ENCODE data around the gene ADNP. TPM values are rescaled to one million over a fixed set of nuclear protein-coding genes. Genes with fewer than 3 reads are reported as not detected.
"Not testable (repeated sequence)": the region's sequence is repeated elsewhere in the genome, so short reads cannot be mapped to it uniquely, and the experiment has no call there.

Gene ADNP
- total RNA-seq: 10 to 100 TPM; 62.3 to 72.2 TPM

DNA sequence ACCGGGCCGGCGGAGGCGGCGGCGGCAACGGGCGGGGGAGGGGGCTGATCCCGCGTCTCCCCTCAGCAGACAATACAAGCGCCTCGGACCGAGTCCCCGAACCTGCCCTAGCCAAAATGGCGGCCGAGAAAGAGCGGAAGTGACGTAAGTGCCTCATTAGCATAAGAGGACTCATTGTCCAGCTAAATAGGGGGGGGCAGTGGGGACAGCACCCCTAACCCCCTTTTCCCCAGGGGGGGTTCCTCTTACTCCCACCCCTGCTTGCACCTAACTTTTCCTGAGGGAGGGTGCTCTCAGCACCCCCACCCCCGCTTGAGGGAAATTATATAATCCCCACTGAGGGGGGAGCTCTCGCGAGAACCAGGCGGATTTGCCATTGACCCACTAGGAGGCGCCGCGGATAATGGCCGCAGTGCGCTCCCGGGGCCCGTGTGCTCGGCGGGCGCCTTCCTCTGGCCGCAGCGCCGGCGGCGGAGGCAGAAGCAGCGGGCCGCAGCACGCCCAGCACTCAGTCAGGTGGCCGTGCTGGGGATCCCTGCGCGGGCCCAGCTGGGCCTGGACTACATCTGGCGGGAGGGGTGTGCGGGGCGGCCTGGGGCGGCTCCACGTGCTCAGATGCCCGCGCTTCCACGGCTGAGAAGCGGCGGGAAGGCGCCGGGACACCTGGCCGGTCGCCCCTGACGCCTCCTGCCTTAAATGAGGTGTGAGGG lies at the start of gene ADNP:
ADNP (minus strand) TSS at position 132 of the 710 bp plus-strand sequence. CDS start 27,441 bp downstream, outside the sequence.
- Mint-ChIP-seq H3K36me3 (ENCODE audit: insufficient read depth in 2 of 2) (peaks cover 12 to 31% of the 10 kb centered on the region in 2 donors), H3K9me3 (no peaks in the 10 kb centered on the region), H3K27ac (peak within 1 kb of the TSS; percentile 91), H3K27me3 (ENCODE audit: low read depth) (no peaks in the 10 kb centered on the region), H3K4me3 (peak within 1 kb of the TSS; percentile 94 to 98), H3K4me1 (ENCODE audit: low read depth) (peaks cover 44% of the 10 kb centered on the region)
- ATAC-seq (replicated peaks in 1 of 2) (peak; percentile 78 to 80), DNase-seq (peak; percentile 90 to 91)

DNA sequence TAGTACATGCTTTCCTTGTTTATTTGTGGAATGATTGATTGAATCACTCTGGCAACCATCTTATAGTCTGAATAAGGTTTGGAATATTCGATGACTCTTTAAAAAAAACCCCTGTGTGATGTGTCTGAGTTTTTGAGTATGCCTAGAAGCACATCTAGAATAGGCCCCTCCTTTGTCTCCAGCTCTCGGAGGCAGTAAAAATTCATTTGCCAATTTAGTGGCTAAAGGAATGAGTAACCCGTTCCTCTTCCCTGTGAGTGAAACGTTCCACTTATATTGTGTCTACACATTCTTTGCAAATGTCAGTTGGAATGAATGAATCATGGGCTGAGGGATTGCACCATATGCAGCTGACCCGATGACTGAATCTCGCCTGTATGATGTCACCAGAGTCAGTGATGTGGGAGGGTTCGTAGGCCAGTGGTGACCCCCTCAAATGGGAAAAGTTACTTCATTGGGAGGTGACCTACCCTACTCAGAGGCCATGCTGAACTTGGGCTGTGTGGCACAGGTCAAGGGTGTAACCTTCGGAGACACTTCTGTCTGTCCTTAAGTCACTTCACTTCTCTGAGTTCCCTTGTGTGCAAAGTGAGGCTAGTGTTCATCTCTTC lies 48.9 kb upstream of the ADNP start:
- peak; percentile 89 to 92 for ATAC-seq (replicated peaks in 1 of 2)
- H3K36me3 Mint-ChIP-seq (ENCODE audit: insufficient read depth in 2 of 2): peaks cover 0 to 2% of the 10 kb centered on the region in 2 donors
- H3K4me3 Mint-ChIP-seq: peak overlapping the region; percentile 50 to 66
- H3K27me3 Mint-ChIP-seq (ENCODE audit: low read depth): peaks cover 43% of the 10 kb centered on the region
- no peaks in the 10 kb centered on the region for H3K9me3 Mint-ChIP-seq
- peak; percentile 61 to 68 for DNase-seq
- peaks cover 21% of the 10 kb centered on the region for H3K4me1 Mint-ChIP-seq (ENCODE audit: low read depth)
- H3K27ac Mint-ChIP-seq: peak overlapping the region; percentile 82

DNA sequence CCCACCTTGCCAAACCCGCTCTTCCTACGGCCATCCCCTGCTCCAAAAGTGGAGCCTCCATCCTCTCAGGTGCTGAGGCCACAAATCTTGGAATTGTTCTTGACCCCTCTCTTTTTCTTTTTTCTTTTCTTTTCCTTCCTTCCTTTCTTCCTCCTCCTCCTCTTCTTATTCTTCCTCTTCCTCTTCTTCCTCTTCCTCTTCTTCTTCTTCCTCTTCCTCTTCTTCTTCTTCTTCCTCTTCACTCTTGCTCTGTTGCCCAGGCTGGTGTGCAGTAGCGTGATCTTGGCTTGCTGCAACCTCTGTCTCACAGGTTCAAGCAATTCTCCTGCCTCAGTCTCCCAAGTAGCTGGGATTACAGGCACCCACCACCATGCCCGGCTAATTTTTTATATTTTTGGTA lies 47.3 kb upstream of the ADNP start:
- H3K9me3 Mint-ChIP-seq; H3K27ac Mint-ChIP-seq; DNase-seq; H3K4me3 Mint-ChIP-seq; H3K36me3 Mint-ChIP-seq (ENCODE audit: insufficient read depth in 2 of 2); ATAC-seq (replicated peaks in 1 of 2): not testable (repeated sequence)
- Mint-ChIP-seq H3K4me1 (ENCODE audit: low read depth) (peaks cover 21% of the 10 kb centered on the region), H3K27me3 (ENCODE audit: low read depth) (peaks cover 41% of the 10 kb centered on the region)

DNA sequence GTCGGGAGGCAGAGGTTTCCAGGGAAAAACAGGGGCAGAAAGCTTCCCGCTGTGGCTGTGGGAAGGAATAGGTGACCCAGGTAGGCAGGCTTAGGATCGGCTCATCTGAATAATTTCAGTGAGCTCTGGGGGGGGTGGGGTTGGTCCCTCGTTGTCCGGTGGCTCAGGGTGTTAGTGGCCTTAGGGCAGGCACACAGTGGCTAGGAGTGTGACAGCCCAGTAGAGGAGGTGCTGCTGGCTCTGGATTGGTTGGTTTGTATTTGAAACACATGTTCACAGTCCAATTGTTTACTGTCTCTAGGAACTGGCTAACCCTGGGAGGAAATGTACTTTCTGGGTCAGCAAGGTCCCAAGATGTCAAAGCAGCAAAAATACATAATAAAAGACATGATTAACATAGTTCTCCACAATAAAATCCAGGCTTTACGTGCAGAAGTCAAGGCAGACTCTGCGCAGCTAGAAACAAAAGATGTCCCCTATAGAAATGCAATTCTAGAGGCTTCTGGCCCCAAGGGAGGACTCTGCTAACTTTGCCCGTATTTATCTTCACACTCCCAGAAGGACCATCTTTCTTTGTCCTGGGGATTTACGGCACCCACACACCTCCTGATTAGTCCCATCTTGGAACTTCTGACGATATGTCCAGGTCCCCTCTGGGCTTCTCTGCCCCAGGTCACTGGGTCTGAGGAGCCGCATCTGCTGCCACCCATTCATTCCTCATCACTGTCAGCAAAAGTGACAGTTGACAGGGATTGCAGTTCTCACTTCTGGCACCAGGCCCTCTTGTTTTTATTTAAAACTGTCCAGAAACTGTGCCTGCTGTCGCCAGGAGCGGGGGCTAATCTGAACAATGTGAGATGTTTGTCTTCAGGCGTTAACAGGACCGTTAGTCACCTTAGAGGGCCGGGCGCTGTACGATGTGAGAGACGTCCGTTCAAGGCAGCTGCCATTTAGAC lies 46.1 kb upstream of the ADNP start:
- peaks cover 21% of the 10 kb centered on the region for H3K4me1 Mint-ChIP-seq (ENCODE audit: low read depth)
- H3K27ac Mint-ChIP-seq: no peak overlapping the region
- H3K27me3 Mint-ChIP-seq (ENCODE audit: low read depth): peaks cover 30% of the 10 kb centered on the region
- ATAC-seq (replicated peaks in 1 of 2) (no peak), DNase-seq (no peak)
- no peak overlapping the region for H3K4me3 Mint-ChIP-seq
- H3K9me3 Mint-ChIP-seq: no peaks in the 10 kb centered on the region
- H3K36me3 Mint-ChIP-seq (ENCODE audit: insufficient read depth in 2 of 2): peaks cover 0 to 2% of the 10 kb centered on the region in 2 donors

DNA sequence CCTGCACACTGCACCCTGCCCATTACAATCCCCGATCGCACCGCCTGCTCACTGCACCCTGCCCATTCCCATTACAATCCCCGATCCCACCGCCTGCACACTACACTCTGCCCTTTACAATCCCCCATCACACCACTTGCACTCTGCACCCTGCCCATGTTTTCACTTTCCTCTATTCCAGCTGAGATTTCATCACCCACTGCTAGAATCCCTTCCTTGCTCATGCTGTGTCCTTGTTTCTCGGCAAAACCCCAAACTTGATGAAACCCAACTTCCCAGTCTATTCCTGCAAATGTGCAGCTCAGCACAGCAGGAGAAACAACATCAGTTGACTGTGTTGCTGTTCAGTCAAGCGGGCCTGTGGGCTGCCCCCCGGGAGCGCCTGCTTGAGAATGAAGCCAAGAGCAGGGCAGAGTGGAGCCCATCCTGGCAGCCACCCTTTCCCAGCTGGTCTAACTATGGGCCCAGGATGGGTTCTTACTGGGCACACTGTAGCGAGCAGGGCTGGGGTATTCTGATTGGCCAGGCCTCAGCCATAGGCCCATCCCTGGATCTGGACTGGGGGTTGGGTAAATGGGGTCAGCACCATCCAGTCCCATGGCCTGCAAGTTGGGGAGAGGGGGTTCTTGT lies 44.6 kb upstream of the ADNP start:
- Mint-ChIP-seq H3K27ac (no peak overlapping the region), H3K36me3 (ENCODE audit: insufficient read depth in 2 of 2) (peaks cover 0 to 2% of the 10 kb centered on the region in 2 donors), H3K4me3 (no peak overlapping the region), H3K4me1 (ENCODE audit: low read depth) (peaks cover 12% of the 10 kb centered on the region), H3K9me3 (no peaks in the 10 kb centered on the region), H3K27me3 (ENCODE audit: low read depth) (peaks cover 30% of the 10 kb centered on the region)
- DNase-seq (no peak), ATAC-seq (replicated peaks in 1 of 2) (no peak)

DNA sequence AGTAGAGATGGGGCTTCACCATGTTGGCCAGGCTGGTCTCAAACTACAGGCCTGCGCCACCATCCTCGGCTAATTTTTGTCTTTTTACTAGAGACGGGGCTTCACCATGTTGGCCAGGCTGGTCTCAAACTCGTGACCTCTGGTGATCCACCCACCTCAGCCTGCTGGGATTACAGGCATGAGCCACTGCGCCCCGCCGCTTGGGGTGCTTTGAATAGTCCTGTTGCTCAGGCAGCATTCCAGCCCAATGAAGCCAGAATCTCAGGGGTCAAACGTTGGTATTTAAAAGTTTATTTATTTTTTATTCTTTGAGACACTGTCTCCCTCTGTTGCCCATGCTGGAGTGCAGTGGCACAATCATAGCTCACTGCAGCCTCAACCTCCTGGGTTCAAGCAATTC lies 38.7 kb upstream of the ADNP start:
- no peaks in the 10 kb centered on the region for H3K9me3 Mint-ChIP-seq
- no peak overlapping the region for H3K27ac Mint-ChIP-seq
- DNase-seq (no peak), ATAC-seq (replicated peaks in 1 of 2) (no peak)
- no peaks in the 10 kb centered on the region for H3K36me3 Mint-ChIP-seq (ENCODE audit: insufficient read depth in 2 of 2)
- no peak overlapping the region for H3K4me3 Mint-ChIP-seq
- H3K27me3 Mint-ChIP-seq (ENCODE audit: low read depth): no peaks in the 10 kb centered on the region
- H3K4me1 Mint-ChIP-seq (ENCODE audit: low read depth): no peaks in the 10 kb centered on the region

DNA sequence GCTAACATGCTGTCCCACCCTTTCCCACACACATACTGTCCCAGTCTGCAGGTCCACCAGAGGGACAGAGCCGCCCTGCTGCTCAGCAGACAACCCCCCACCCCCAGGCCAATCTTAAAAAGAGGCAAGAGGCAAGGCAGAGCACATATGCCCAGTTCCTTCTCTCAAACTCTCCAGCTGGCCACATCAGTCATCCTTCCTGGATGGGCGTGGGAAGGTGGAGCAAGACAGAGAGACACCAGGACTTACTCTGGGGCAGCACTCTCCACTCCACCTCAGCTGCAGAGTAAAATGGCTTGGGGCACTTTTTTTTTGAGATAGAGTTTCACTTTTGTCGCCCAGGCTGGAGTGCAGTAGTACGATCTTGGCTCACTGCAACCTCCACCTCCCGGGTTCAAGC lies 38.2 kb upstream of the ADNP start:
- no peaks in the 10 kb centered on the region for H3K4me1 Mint-ChIP-seq (ENCODE audit: low read depth)
- H3K27ac Mint-ChIP-seq: no peak overlapping the region
- no peak for DNase-seq
- H3K27me3 Mint-ChIP-seq (ENCODE audit: low read depth): no peaks in the 10 kb centered on the region
- no peak for ATAC-seq (replicated peaks in 1 of 2)
- no peaks in the 10 kb centered on the region for H3K36me3 Mint-ChIP-seq (ENCODE audit: insufficient read depth in 2 of 2)
- H3K4me3 Mint-ChIP-seq: no peak overlapping the region
- H3K9me3 Mint-ChIP-seq: no peaks in the 10 kb centered on the region

DNA sequence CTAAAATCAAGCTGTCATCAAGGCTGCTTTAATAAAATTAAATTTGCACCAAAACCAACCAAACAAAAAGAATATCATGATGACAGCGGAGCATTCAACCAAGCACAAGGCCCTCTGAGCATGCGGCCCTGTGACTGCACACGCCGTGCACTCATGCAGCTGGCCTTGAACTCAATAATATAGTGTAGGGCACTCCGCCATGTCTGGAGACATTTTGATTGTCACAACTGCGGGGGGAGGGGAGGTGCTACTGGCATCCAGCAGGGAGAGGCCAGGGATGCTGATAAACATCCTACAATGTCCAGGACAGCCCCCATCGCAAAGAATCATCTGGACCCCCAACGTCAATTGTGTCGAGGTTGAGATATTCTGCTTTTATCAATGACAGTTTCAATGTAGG lies 37.1 kb upstream of the ADNP start:
- H3K27ac Mint-ChIP-seq: no peak overlapping the region
- no peaks in the 10 kb centered on the region for H3K9me3 Mint-ChIP-seq
- H3K4me1 Mint-ChIP-seq (ENCODE audit: low read depth): peaks cover 2% of the 10 kb centered on the region
- H3K36me3 Mint-ChIP-seq (ENCODE audit: insufficient read depth in 2 of 2): no peaks in the 10 kb centered on the region
- ATAC-seq (replicated peaks in 1 of 2) (no peak), DNase-seq (no peak)
- no peak overlapping the region for H3K4me3 Mint-ChIP-seq
- no peaks in the 10 kb centered on the region for H3K27me3 Mint-ChIP-seq (ENCODE audit: low read depth)

DNA sequence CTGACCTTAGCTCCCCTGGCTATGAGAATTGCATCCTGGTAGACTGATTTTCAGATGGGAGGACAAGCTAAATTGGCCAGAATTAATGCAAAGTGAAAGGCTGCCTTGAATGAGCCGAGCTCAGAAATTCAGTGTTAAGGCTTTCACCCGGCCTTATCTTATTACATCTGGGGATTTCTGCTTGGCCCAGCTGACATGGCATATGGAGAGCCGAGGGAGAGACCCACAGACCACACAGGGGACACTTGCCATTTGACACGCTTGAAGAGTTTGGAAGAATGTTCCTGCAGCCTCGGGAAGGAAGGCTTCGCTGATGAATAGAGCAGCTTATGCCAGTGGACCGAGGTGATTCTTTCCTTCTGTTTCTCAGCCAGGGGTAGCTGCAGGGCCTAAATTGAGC lies 36.3 kb upstream of the ADNP start:
- Mint-ChIP-seq H3K9me3 (no peaks in the 10 kb centered on the region), H3K27ac (no peak overlapping the region), H3K4me1 (ENCODE audit: low read depth) (peaks cover 9% of the 10 kb centered on the region), H3K4me3 (no peak overlapping the region), H3K27me3 (ENCODE audit: low read depth) (no peaks in the 10 kb centered on the region), H3K36me3 (ENCODE audit: insufficient read depth in 2 of 2) (no peaks in the 10 kb centered on the region)
- DNase-seq: no peak
- ATAC-seq (replicated peaks in 1 of 2): no peak

DNA sequence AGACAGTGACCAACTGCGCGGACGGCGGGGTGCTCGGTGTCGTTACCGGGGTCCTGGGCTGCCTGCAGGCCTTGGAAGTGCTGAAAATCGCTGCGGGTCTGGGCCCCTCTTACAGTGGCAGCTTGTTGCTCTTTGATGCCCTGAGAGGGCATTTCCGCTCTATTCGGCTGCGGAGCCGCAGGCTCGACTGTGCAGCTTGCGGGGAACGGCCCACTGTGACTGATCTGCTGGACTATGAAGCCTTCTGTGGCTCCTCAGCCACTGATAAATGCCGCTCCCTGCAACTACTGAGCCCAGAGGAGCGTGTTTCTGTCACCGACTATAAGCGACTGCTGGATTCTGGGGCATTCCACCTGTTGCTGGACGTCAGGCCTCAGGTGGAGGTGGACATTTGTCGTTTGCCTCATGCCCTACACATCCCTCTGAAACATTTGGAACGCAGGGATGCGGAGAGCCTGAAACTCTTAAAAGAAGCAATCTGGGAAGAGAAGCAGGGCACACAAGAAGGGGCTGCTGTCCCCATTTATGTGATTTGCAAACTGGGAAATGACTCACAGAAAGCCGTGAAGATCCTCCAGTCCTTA lies 28.4 kb upstream of the ADNP start:
- Mint-ChIP-seq H3K27me3 (ENCODE audit: low read depth) (no peaks in the 10 kb centered on the region), H3K9me3 (no peaks in the 10 kb centered on the region), H3K4me1 (ENCODE audit: low read depth) (peaks cover 75% of the 10 kb centered on the region)

DNA sequence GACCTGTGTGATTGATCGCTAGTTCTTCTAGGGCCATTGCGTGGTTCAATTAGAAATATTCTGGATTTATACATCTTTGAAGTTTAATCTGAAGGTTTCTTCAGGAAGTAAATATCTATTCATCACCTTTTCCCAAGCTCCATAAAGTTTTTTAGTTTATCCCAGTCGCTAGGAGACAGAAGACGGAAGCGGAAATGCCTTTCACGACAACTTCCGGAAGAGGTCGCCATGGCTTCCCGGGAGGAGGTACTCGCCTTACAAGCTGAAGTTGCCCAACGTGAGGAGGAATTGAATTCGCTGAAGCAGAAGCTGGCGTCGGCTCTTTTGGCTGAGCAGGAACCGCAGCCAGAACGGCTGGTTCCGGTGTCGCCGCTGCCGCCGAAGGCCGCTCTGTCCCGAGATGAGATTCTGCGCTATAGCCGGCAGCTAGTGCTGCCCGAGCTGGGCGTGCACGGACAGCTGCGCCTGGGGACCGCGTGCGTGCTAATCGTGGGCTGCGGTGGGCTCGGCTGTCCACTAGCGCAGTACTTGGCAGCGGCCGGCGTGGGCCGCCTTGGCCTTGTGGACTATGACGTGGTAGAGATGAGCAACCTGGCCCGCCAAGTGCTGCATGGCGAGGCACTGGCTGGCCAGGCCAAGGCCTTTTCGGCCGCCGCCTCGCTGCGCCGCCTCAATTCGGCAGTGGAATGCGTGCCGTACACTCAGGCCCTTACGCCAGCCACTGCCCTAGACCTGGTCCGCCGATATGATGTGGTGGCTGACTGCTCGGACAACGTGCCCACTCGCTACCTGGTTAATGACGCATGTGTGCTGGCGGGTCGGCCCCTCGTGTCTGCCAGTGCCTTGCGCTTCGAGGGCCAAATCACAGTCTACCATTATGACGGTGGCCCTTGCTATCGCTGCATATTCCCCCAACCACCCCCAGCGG lies 27.6 kb upstream of the ADNP start, which contains the start of gene MOCS3:
MOCS3 (plus strand) TSS at position 204 of the 928 bp plus-strand sequence; CDS start at position 229, 25 bp downstream.
- peak; percentile 79 to 87 for DNase-seq
- peaks cover 76% of the 10 kb centered on the region for H3K4me1 Mint-ChIP-seq (ENCODE audit: low read depth)
- no peaks in the 10 kb centered on the region for H3K27me3 Mint-ChIP-seq (ENCODE audit: low read depth)
- H3K4me3 Mint-ChIP-seq: peak within 1 kb of the TSS; percentile 91 to 98
- H3K9me3 Mint-ChIP-seq: no peaks in the 10 kb centered on the region
- peak; percentile 81 to 84 for ATAC-seq (replicated peaks in 1 of 2)
- H3K27ac Mint-ChIP-seq: peak within 1 kb of the TSS; percentile 99
- peaks cover 7 to 15% of the 10 kb centered on the region in 2 donors for H3K36me3 Mint-ChIP-seq (ENCODE audit: insufficient read depth in 2 of 2)

More for the DNA sequence above, 28.4 kb upstream of the ADNP start:
- Mint-ChIP-seq H3K4me3 (peak overlapping the region; percentile 91 to 98), H3K36me3 (ENCODE audit: insufficient read depth in 2 of 2) (peaks cover 7 to 10% of the 10 kb centered on the region in 2 donors), H3K27ac (no peak overlapping the region)
- no peak for DNase-seq
- no peak for ATAC-seq (replicated peaks in 1 of 2)
